Lower leg skin (tissue), 3 donors: ENCODE results near the gene TLR6.

Experiments
- CTCF ChIP-seq, 3 donors: fragments of 450-650 bp; IDR thresholded peaks; one replicate each; pipeline ENCODE4 v1.5.1; 2016; ENCODE audit warnings: antibody characterized with exemption in 3 of 3, mild to moderate bottlenecking in 3 of 3, moderate library complexity in 2 of 3
- POLR2A ChIP-seq, 2 donors: fragments of 450-650 bp; IDR thresholded peaks; one replicate each; pipeline ENCODE4 v1.6.1; 2016 to 2017; ENCODE audit warnings: antibody characterized with exemption in 2 of 2, mild to moderate bottlenecking in 1 of 2, moderate library complexity in 1 of 2

GRCh38 chr4:38905652-38906385 lies 49.2 kb upstream of the TLR6 start:
- TF ChIP-seq POLR2A (IDR thresholded peaks at IDR 0.05) (no peak), CTCF (IDR thresholded peaks at IDR 0.05) (no peak)
